ENCODE data around the gene XAB2.

XAB2 gene

GRCh38 chr19:7632340-7633203 is 3.2 kb upstream of the XAB2 start:
- DNase-seq, result no peak

DNA sequence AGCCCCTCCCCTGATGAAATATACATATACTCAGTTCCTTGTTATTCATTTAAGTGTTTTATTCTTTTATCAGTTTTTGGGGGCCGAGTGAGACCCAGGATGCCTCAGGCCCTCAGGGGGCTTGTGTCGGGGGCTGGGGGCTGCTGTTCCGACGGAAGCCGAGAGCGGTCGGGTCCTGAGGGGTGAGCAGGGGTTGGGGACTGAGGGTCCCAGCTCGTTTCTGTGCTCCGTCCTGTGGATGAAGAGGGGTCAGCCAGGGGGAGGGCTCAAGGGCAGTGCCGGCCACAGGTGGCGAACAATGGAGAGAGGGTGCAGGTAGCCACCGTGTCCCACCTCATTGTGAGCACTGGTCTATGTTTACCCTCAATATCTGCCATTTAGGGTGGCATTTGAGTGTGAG is 2.2 kb upstream of the XAB2 start:
- no peak for DNase-seq

DNA sequence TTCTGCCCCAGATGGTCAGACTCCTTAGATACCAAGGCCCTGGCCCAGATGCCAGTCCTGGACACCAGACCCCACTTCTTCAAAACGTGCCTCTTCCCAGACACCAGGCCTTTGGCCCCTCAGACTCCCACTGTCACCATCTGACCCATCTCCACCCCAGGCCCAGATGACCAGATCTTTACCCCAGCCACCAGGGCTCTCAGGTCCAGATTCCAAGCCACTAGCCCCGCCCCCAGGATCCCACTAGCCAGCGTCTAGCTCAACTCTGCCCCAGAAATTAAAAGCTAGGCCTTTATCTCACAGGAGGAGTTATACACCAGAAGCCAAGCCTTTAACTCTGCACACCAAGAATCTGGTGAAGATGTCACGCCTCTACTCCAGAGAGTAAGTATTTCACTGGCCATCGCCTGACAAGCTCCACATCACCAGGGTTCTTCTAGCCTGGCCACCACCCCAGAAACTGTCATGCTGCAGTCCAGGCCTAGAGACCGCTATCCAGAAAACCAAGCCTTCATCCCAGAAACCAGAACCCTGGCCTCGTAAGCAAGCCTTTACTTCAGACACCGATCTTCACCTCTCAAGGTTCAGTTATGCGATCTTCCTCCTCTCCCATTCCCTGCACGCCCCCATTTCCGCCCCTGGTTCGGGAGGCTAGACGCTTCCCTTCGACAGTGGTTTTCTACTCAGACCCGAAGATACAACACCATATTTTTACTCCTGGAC is 595 bp downstream of the XAB2 start:
- no peak for DNase-seq

DNA sequence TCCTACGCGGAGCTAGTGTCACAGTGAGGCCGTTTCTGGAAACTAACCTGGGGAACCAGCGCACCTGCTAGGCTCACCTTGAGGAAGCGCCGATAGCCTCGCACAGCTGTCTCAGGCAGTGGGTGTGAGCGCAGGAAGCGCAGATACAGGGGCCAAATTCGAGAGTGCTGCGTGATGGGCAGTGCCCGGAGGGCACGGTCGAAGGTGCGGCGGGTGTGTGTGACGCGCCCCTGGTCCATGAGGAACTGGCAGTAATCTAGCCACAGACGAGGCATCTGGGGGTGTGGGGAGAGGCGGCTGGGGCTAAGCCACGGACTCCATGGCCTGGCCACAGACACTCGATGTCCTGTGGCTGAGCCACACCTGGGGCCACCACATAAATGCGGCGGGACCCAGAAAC is 2.2 kb downstream of the XAB2 start:
- DNase-seq, result no peak

DNA sequence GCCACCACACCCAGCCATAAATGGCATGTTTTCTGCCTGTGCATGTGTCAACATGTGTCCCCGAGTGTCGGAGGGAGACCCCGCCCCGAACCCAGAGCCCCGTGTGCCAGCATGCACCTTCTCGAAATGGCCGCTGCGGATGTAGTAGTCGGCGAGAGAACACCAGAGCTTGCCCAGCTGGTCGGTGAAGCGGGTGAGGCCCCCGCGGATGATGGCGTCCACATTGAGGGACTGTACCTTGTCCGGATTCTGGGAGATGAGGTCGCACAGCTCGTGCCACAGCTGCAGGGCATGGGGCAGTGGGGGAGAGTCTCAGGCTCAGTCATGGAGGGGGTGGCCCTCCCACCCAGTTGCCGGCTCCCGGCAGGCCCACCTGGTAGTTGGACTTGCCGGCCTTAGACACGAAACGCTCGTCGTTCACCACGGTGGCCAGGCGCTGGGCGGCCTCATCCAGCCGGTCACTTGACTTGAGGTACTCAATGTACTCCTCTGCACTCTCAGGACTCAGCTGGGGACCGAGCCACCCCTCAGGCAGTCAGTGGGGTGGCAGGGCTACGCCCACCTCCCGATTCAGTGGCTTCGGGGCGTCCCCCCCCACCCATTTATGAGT is 3.5 kb downstream of the XAB2 start:
- DNase-seq, result no peak

GRCh38 chr19:7624810-7625209 is 4.5 kb downstream of the XAB2 start:
- no peak for DNase-seq

- DNase-seq, result no peak
These were observed 5.4 kb downstream of the XAB2 start for GRCh38 chr19:7623725-7624603.

- DNase-seq, result no peak
These were observed 6.2 kb downstream of the XAB2 start for GRCh38 chr19:7622933-7623685.

GRCh38 chr19:7620442-7621412 is 8.6 kb downstream of the XAB2 start:
- no peak for DNase-seq

GRCh38 chr19:7619671-7620441 is 9.5 kb downstream of the XAB2 start:
- DNase-seq, result no peak

DNA sequence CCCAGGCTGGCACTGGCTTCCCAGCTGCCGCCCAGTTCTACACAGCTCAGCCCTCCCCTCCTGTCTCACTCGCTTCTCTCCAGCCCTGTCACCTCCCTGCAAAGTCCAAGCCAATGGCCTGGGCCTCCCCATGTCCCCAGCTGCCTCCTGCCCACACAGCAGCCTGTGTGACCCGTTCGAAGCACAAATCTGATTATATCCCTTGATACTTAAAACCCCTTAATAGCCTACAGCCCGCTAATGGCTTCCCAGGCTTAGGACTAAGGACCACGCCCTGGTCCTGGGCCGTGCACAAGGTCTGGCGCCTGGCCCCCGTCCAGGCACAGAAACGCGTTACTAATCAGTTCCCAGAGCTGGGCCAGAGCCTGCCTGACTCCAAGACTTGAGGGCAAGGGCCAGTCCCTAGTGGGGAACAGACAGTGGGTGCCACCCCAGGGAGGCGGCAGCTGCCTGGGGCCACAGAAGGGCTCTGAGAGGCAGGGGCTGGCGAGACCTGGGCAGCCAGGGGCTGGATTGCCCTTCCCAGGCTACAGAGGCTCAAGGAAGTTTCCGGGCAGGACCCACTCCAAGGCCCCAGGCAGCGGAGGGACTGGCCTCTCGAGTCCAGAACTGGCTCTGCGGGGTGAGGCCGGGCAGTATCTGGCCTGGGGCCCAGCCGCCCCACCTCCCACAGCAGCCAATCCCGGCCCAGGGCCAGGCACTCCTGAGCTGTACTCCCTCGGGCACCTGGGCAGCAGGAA is 10.4 kb downstream of the XAB2 start:
- no peak for DNase-seq

GRCh38 chr19:7618348-7618747 is 11.0 kb downstream of the XAB2 start:
- DNase-seq, result no peak

DNA sequence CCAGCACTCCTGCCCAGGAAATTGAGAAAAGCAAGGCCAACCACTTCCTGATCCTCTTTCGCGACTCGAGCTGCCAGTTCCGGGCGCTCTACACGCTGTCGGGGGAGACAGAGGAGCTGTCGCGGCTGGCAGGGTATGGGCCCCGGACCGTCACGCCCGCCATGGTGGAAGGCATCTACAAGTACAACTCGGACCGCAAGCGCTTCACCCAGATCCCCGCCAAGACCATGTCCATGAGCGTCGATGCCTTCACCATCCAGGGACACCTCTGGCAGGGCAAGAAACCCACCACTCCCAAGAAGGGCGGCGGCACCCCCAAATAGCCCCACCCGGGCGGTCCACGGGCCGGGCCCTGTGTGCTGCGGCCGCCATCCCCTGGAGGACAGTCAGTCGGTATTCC is 11.6 kb downstream of the XAB2 start:
- DNase-seq, result no peak

GRCh38 chr19:7617172-7617571 is 12.2 kb downstream of the XAB2 start:
- no peak for DNase-seq

GRCh38 chr19:7614859-7615741 is 14.2 kb downstream of the XAB2 start:
- DNase-seq, result no peak

- no peak for DNase-seq
These were observed 16.8 kb downstream of the XAB2 start for GRCh38 chr19:7612282-7613274.
